GM23248 (cell line): Measurements from ENCODE around the gene TRMT10C. TPM values are rescaled to one million over a fixed set of nuclear protein-coding genes. Genes with fewer than 3 reads are reported as not detected.
"Not testable (repeated sequence)": the region's sequence is repeated elsewhere in the genome, so short reads cannot be mapped to it uniquely, and the experiment has no call there.

Experiments
- DNase-seq: peaks from one replicate; pipeline ENCODE4 v3.0.0-alpha.2; 2015
- H2AFZ ChIP-seq: fragments of 200-600 bp; sonication (generic); 2 replicates; pipeline ENCODE4 v1.6.1; 2016; ENCODE audit warnings: antibody characterized with exemption
- H3F3A ChIP-seq: fragments of 200-600 bp; sonication (generic); 2 replicates; pipeline ENCODE4 v1.6.1; 2016; ENCODE audit warnings: mild to moderate bottlenecking, antibody characterized with exemption, mixed run types; ENCODE audit not compliant: insufficient read depth
- H3K27ac ChIP-seq: fragments of 200-600 bp; sonication (generic); 2 replicates; pipeline ENCODE4 v1.5.1; 2016; ENCODE audit warnings: mild to moderate bottlenecking
- H3K27me3 ChIP-seq: fragments of 200-600 bp; sonication (generic); replicated peaks from 2 replicates; pipeline ENCODE4 v1.6.1; 2016; ENCODE audit warnings: mild to moderate bottlenecking; ENCODE audit not compliant: insufficient read depth
- H3K36me3 ChIP-seq: fragments of 200-600 bp; sonication (generic); 2 replicates; pipeline ENCODE4 v1.6.1; 2016; ENCODE audit warnings: low read depth, mild to moderate bottlenecking
- H3K4me1 ChIP-seq: fragments of 200-600 bp; sonication (generic); 2 replicates; pipeline ENCODE4 v1.6.1; 2016; ENCODE audit warnings: mild to moderate bottlenecking; ENCODE audit not compliant: insufficient read depth
- H3K4me2 ChIP-seq: fragments of 200-600 bp; sonication (generic); one replicate; pipeline ENCODE4 v1.6.1; 2016; ENCODE audit warnings: mild to moderate bottlenecking; ENCODE audit not compliant: unreplicated experiment
- H3K4me3 ChIP-seq: fragments of 200-600 bp; sonication (generic); 2 replicates; pipeline ENCODE4 v1.5.1; 2016; ENCODE audit warnings: mild to moderate bottlenecking
- H3K79me2 ChIP-seq: fragments of 200-600 bp; sonication (generic); 2 replicates; pipeline ENCODE4 v1.6.1; 2016; ENCODE audit warnings: mild to moderate bottlenecking; ENCODE audit not compliant: insufficient read depth
- H3K9ac ChIP-seq: fragments of 200-600 bp; sonication (generic); 2 replicates; pipeline ENCODE4 v1.6.1; 2016; ENCODE audit warnings: mild to moderate bottlenecking
- H3K9me2 ChIP-seq: fragments of 200-600 bp; sonication (generic); 2 replicates; pipeline ENCODE4 v1.6.1; 2016; ENCODE audit warnings: mixed run types, mild to moderate bottlenecking, moderate library complexity; ENCODE audit not compliant: insufficient read depth
- H3K9me3 ChIP-seq: fragments of 200-600 bp; sonication (generic); one replicate; pipeline ENCODE4 v1.6.1; 2017; ENCODE audit warnings: low read depth
- H4K20me1 ChIP-seq: fragments of 200-600 bp; sonication (generic); 2 replicates; pipeline ENCODE4 v1.6.0; 2016; ENCODE audit not compliant: insufficient read depth
- EZH2 ChIP-seq: fragments of 200-600 bp; sonication (generic); IDR thresholded peaks from 2 replicates; pipeline ENCODE4 v1.6.1; 2018; ENCODE audit warnings: antibody characterized with exemption, mild to moderate bottlenecking; ENCODE audit not compliant: insufficient read depth, poor library complexity, severe bottlenecking
- EZH2phosphoT487 ChIP-seq: fragments of 200-600 bp; sonication (generic); IDR thresholded peaks from 2 replicates; pipeline ENCODE4 v1.6.1; 2018; ENCODE audit warnings: antibody characterized with exemption, moderate library complexity, mild to moderate bottlenecking, low read depth; ENCODE audit not compliant: insufficient read depth
- WGBS, 2 experiments: methylation state at CpG; one replicate each; pipeline ENCODE4 v1.1.6; 2015 to 2017; ENCODE audit warnings: low lambda C conversion rate in 2 of 2, low coverage in 1 of 2; ENCODE audit errors: missing lambda C conversion rate in 2 of 2; 5-methylcytosine and 5-hydroxymethylcytosine counted together
- in situ Hi-C: fragments of 300-500 bp; cut with MboI; formaldehyde crosslinking; loops from 2 replicates; pipeline ENCODE4 v1.15.0; 2020
- polyA plus RNA-seq: library from polyadenylated mRNA; unstranded; fragments of >200 nt; fragmentation: Nextera tagmentation; extraction: Ambion mirVana; gene quantifications from 2 replicates; pipeline ENCODE4 v1.2.1, GENCODE V29; 2016
- total RNA-seq: library from RNA; depleted of rRNA; stranded (reverse); fragments of >200 nt; shearing (Covaris generic); gene quantifications from 2 replicates; pipeline ENCODE4 v1.2.3, GENCODE V29; 2014

The TRMT10C gene
- total and polyA plus RNA-seq, 2 experiments from 2014 or later = 22.5 to 33.3 TPM

DNA sequence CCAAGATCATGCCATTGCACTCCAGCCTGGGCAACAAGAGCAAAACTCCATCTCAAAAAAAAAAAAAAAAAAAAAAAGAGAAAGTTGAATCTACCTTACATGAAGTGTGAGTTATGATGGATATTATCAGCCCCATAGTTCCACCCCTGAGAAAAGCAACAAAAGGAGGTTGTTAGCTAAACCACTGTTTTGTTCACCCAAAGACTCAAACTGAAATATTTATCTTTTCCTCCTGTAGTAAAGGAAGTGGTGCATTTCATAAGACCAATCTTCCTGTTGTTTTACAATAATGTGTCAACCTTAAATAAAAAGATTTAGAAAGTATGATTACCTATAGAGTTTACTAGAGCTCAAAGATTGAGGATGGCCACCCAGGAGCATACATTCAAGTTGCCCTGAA is 18.7 kb upstream of the TRMT10C start:
- no peak for TF ChIP-seq EZH2phosphoT487
- TF ChIP-seq EZH2 = no peak
- in situ Hi-C loops = no loop called here
- no peaks in the 10 kb centered on the region for H3F3A ChIP-seq
- H3K4me1 ChIP-seq = no peaks in the 10 kb centered on the region
- H3K36me3 ChIP-seq = no peaks in the 10 kb centered on the region
- no peaks in the 10 kb centered on the region; the same call in 1 of the 2 replicates for H3K27me3 ChIP-seq
- H4K20me1 ChIP-seq = no peaks in the 10 kb centered on the region
- no peak overlapping the region for H3K4me3 ChIP-seq
- no peaks in the 10 kb centered on the region for H3K79me2 ChIP-seq
- no peak for DNase-seq
- H3K27ac ChIP-seq = no peak overlapping the region
- H3K9ac ChIP-seq = no peak overlapping the region
- H2AFZ ChIP-seq = no peak overlapping the region
- no peaks in the 10 kb centered on the region for H3K9me3 ChIP-seq
- no peak overlapping the region for H3K4me2 ChIP-seq
- H3K9me2 ChIP-seq = no peaks in the 10 kb centered on the region

GRCh38 chr3:101544161-101544850 is 17.4 kb upstream of the TRMT10C start:
- in situ Hi-C loops = no loop called here
- DNase-seq = no peak
- Histone ChIP-seq H3K79me2 (no peaks in the 10 kb centered on the region), H3F3A (no peaks in the 10 kb centered on the region), H3K4me2 (no peak overlapping the region), H2AFZ (no peak overlapping the region), H3K4me1 (no peaks in the 10 kb centered on the region), H3K4me3 (no peak overlapping the region), H3K9me2 (no peaks in the 10 kb centered on the region), H4K20me1 (no peaks in the 10 kb centered on the region), H3K9ac (no peak overlapping the region), H3K36me3 (no peaks in the 10 kb centered on the region), H3K9me3 (no peaks in the 10 kb centered on the region), H3K27ac (no peak overlapping the region), H3K27me3 (no peaks in the 10 kb centered on the region; the same call in 1 of the 2 replicates)
- no peak for TF ChIP-seq EZH2phosphoT487
- no peak for TF ChIP-seq EZH2
- 35 to 48% methylated on average over 1 of the region's 1 CpG for WGBS, 2 experiments

DNA sequence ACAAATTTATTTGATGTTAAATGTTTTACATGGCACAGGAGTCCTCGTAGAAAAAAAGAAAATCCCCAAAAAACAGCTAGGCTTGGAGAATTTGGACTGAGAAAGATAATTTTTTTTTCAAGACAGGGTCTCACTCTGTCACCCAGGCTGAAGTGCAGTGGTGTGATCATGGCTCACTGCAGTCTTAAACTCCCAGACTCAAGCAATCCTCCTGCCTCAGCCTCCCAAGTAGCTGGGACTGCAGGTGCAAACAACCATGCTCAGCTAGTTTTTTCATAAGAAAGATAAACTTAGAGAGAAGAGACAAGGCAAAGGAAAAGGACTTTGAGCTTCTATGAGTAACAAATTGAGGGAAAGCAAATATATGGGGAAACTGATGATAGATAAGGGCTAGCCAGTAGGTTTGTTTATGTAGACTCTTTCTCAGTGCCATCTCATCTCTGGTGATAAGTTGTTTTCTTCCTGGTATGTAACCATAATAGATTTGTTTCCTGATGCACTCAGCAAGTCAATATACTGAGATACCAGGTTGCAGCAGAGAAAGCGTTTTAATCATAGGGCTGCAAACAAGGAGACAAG is 13.1 kb upstream of the TRMT10C start:
- DNase-seq = no peak
- H3K27ac ChIP-seq = no peak overlapping the region
- in situ Hi-C loops = no loop called here

DNA sequence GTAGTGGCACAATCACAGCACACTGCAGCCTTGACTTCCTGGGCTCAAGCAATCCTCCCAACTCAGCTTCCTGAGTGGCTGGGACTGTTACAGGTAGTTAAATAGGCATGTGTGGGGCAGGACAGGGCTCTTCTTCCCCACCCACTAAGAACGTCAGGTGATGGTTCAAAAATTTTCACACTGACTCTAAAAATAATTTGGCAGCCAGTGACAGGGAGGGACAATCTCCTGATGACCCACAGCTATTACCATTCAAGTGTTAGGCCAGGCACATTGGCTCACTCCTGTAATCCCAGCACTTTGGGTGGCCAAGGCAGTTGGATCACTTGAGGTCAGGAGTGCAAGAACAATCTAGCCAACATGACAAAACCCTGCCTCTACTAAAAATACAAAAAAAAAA is 12.2 kb upstream of the TRMT10C start:
- no peaks in the 10 kb centered on the region for H3K79me2 ChIP-seq
- H3K4me2 ChIP-seq = no peak overlapping the region
- DNase-seq = no peak
- H3K9me3 ChIP-seq = no peaks in the 10 kb centered on the region
- H3K27me3 ChIP-seq = no peaks in the 10 kb centered on the region
- H3F3A ChIP-seq = no peaks in the 10 kb centered on the region
- TF ChIP-seq EZH2phosphoT487 = no peak
- no peak for TF ChIP-seq EZH2
- no peaks in the 10 kb centered on the region for H4K20me1 ChIP-seq
- in situ Hi-C loops = no loop called here
- H3K4me3 ChIP-seq = no peak overlapping the region
- no peak overlapping the region for H3K27ac ChIP-seq
- WGBS, 2 experiments = 71 to 81% methylated on average over 1 of the region's 1 CpG
- H3K36me3 ChIP-seq = no peaks in the 10 kb centered on the region
- H2AFZ ChIP-seq = no peak overlapping the region
- no peaks in the 10 kb centered on the region for H3K4me1 ChIP-seq
- H3K9me2 ChIP-seq = no peaks in the 10 kb centered on the region
- no peak overlapping the region for H3K9ac ChIP-seq

More for the DNA sequence above, 13.1 kb upstream of the TRMT10C start:
- Histone ChIP-seq H3K79me2 (no peaks in the 10 kb centered on the region), H3K36me3 (no peaks in the 10 kb centered on the region), H3K9me3 (no peaks in the 10 kb centered on the region), H3K9me2 (no peaks in the 10 kb centered on the region), H3K4me3 (no peak overlapping the region), H3K9ac (no peak overlapping the region), H3K4me1 (no peaks in the 10 kb centered on the region), H2AFZ (no peak overlapping the region), H3K27me3 (no peaks in the 10 kb centered on the region), H3F3A (no peaks in the 10 kb centered on the region), H3K4me2 (no peak overlapping the region), H4K20me1 (no peaks in the 10 kb centered on the region)
- no peak for TF ChIP-seq EZH2phosphoT487
- TF ChIP-seq EZH2 = no peak
- WGBS, 2 experiments = 38 to 42% methylated on average over 2 of the region's 2 CpGs

DNA sequence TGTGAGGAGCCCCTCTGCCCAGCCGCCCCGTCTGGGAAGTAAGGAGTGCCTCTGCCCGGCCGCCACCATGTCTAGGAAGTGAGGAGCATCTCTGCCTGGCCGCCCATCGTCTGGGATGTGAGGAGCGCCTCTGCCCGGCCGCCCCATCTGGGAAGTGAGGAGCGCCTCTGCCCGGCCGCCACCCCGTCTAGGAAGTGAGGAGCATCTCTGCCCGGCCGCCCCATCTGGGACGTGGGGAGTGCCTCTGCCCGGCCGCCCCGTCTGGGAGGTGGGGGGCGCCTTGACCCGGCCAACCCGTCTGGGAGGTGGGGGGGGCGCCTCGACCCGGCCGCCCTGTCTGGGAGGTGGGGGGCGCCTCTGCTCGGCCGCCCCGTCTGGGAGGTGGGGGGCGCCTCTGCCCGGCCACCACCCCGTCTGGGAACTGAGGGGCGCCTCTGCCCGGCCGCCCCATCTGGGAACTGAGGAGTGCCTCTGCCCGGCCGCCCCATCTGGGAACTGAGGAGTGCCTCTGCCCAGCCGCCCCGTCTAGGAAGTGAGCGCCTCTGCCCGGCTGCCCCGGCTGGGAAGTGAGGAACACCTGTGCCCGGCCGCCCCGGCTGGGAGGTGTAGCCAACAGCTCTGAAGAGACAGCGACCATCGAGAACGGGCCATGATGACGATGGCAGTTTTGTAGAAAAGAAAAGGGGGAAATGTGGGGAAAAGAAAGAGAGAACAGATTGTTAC is 10.1 kb upstream of the TRMT10C start:
- H3K27ac ChIP-seq, H3K9me3 ChIP-seq, H3K27me3 ChIP-seq, DNase-seq, H3K36me3 ChIP-seq, H3K9ac ChIP-seq, H3K79me2 ChIP-seq, H3K4me3 ChIP-seq, H3K4me1 ChIP-seq, in situ Hi-C loops, H4K20me1 ChIP-seq, H3F3A ChIP-seq, H2AFZ ChIP-seq, H3K4me2 ChIP-seq, H3K9me2 ChIP-seq: not testable (repeated sequence)
- 83 to 85% methylated on average over 9 to 49 of the region's 50 CpGs for WGBS, 2 experiments

DNA sequence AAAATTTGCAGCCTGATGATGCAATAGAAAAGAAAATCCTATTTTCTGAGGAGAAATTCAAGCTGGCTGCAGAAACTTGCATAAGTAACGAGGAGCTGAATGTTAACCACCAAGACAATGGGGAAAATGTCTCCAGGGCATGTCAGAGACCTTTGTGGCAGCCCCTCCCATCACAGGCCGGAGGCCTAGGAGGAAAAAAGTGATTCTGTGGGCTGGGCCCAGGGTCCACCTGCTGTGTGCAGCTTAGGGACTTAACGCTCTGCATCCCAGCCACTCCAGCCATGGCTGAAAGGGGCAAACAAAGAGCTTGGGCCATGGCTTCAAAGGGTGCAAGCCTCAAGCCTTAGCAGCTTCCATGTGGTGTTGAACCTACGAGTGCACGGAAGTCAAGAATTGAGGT is 8.3 kb upstream of the TRMT10C start:
- H3K4me3 ChIP-seq, H3F3A ChIP-seq, DNase-seq, H3K36me3 ChIP-seq, H3K27ac ChIP-seq, H3K27me3 ChIP-seq, in situ Hi-C loops, H3K79me2 ChIP-seq, H2AFZ ChIP-seq, H3K9me3 ChIP-seq, H3K9ac ChIP-seq, H4K20me1 ChIP-seq, H3K4me1 ChIP-seq, H3K4me2 ChIP-seq, H3K9me2 ChIP-seq: not testable (repeated sequence)
- WGBS, 2 experiments = 57 to 62% methylated on average over 5 of the region's 5 CpGs
